ENCODE data around the gene RPL12. TPM values are rescaled to one million over a fixed set of nuclear protein-coding genes. Genes with fewer than 3 reads are reported as not detected.

The RPL12 gene
- total RNA-seq, 1 experiment from 2014 or later = 1,114 TPM

DNA sequence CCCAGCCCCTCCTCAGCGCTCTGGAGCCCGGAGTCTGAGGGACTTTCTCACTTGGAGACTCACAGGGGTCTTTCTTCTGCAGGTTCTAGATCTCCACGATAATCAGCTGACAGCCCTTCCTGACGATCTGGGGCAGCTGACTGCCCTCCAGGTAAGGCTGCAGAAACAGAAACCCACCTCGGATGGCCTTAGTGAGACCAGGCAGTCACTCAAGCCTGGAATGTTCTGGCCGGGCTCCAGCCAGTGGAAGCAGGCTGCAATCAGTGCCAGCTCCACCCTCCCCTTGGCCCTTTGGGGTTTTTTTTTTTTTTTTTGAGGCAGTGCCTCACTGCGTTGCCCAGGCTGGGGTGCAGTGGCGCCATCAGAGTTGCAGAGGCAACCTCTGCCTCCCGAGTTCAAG, 7.7 kb upstream of the RPL12 start:
- CTCF ChIA-PET = no interaction called here
- TF ChIP-seq CTCF (conservative IDR thresholded peaks at IDR 0.05; ENCODE audit: low read depth, low read length) = no peak
- TF ChIP-seq EZH2 (IDR thresholded peaks at IDR 0.05; ENCODE audit: borderline replicate concordance, low read depth, low read length, poor library complexity, severe bottlenecking) = no peak
- no TSS peak for BruUV-seq (replicated peaks)
- intact Hi-C loops (cut with micrococcal nuclease; ENCODE audit: unreplicated experiment) = no loop called here
- Histone ChIP-seq H3K27ac (ENCODE audit: low read depth, low read length, poor library complexity, severe bottlenecking) (no peak overlapping the region), H3K4me1 (ENCODE audit: insufficient read depth, low read length, poor library complexity, severe bottlenecking) (no peaks in the 10 kb centered on the region), H3K4me3 (ENCODE audit: low read depth, low read length, poor library complexity, severe bottlenecking) (no peak overlapping the region), H3K36me3 (ENCODE audit: insufficient read depth, low read length, poor library complexity, severe bottlenecking) (peaks cover 15% of the 10 kb centered on the region), H3K9me3 (ENCODE audit: low read depth, low read length, poor library complexity, severe bottlenecking) (no peaks in the 10 kb centered on the region), H3K27me3 (replicated peaks; ENCODE audit: insufficient read depth, low read depth, low read length, poor library complexity) (no peaks in the 10 kb centered on the region)
- POLR2A ChIA-PET (ENCODE audit: low non-redundant PET) = no interaction called here
- no peak for DNase-seq (ENCODE audit: low spot score)

GRCh38 chr9:127457191-127457878, 6.1 kb upstream of the RPL12 start:
- Histone ChIP-seq H3K9me3 (ENCODE audit: low read depth, low read length, poor library complexity, severe bottlenecking) (no peaks in the 10 kb centered on the region), H3K4me1 (ENCODE audit: insufficient read depth, low read length, poor library complexity, severe bottlenecking) (peaks cover 4% of the 10 kb centered on the region), H3K27ac (ENCODE audit: low read depth, low read length, poor library complexity, severe bottlenecking) (no peak overlapping the region), H3K4me3 (ENCODE audit: low read depth, low read length, poor library complexity, severe bottlenecking) (no peak overlapping the region), H3K36me3 (ENCODE audit: insufficient read depth, low read length, poor library complexity, severe bottlenecking) (peaks cover 12% of the 10 kb centered on the region), H3K27me3 (replicated peaks; ENCODE audit: insufficient read depth, low read depth, low read length, poor library complexity) (no peaks in the 10 kb centered on the region)
- DNase-seq (ENCODE audit: low spot score) = no peak
- ChIA-PET CTCF (interaction anchor here (0.7 kb wide), 1 partner anchor 163 kb away, joined by 3 read pairs; no protein-coding TSS in a partner anchor), POLR2A (ENCODE audit: low non-redundant PET) (no interaction called here)
- BruUV-seq (replicated peaks) = no TSS peak
- TF ChIP-seq CTCF (conservative IDR thresholded peaks at IDR 0.05; ENCODE audit: low read depth, low read length) (no peak), EZH2 (IDR thresholded peaks at IDR 0.05; ENCODE audit: borderline replicate concordance, low read depth, low read length, poor library complexity, severe bottlenecking) (no peak)
- intact Hi-C loops (cut with micrococcal nuclease; ENCODE audit: unreplicated experiment) = no loop called here

GRCh38 chr9:127455324-127455992, 4.3 kb upstream of the RPL12 start:
- no peak for DNase-seq (ENCODE audit: low spot score)

More at GRCh38 chr9:127455324-127455992, 4.3 kb upstream of the RPL12 start:
- H3K36me3 ChIP-seq (ENCODE audit: insufficient read depth, low read length, poor library complexity, severe bottlenecking) = peaks cover 12% of the 10 kb centered on the region
- no peak overlapping the region for H3K4me3 ChIP-seq (ENCODE audit: low read depth, low read length, poor library complexity, severe bottlenecking)
- no peaks in the 10 kb centered on the region for H3K27me3 ChIP-seq (replicated peaks; ENCODE audit: insufficient read depth, low read depth, low read length, poor library complexity)
- ChIA-PET CTCF (no interaction called here), POLR2A (ENCODE audit: low non-redundant PET) (no interaction called here)
- no peak overlapping the region for H3K27ac ChIP-seq (ENCODE audit: low read depth, low read length, poor library complexity, severe bottlenecking)
- intact Hi-C loops (cut with micrococcal nuclease; ENCODE audit: unreplicated experiment) = no loop called here
- no peaks in the 10 kb centered on the region for H3K9me3 ChIP-seq (ENCODE audit: low read depth, low read length, poor library complexity, severe bottlenecking)
- no TSS peak for BruUV-seq (replicated peaks)
- TF ChIP-seq EZH2 (IDR thresholded peaks at IDR 0.05; ENCODE audit: borderline replicate concordance, low read depth, low read length, poor library complexity, severe bottlenecking) (no peak), CTCF (conservative IDR thresholded peaks at IDR 0.05; ENCODE audit: low read depth, low read length) (peak; percentile 33)
- peaks cover 5% of the 10 kb centered on the region for H3K4me1 ChIP-seq (ENCODE audit: insufficient read depth, low read length, poor library complexity, severe bottlenecking)

All from A673 (cell line).